CD4-positive, alpha-beta T cell treated with Interleukin-2 at 100 ng/mL for 4 hours (primary cell): ENCODE results near the gene LIN7A.

Source experiments
- DNase-seq: peaks from one replicate; pipeline ENCODE4 v3.0.0-alpha.2; 2020; ENCODE audit warnings: low spot score

Gene LIN7A

DNA sequence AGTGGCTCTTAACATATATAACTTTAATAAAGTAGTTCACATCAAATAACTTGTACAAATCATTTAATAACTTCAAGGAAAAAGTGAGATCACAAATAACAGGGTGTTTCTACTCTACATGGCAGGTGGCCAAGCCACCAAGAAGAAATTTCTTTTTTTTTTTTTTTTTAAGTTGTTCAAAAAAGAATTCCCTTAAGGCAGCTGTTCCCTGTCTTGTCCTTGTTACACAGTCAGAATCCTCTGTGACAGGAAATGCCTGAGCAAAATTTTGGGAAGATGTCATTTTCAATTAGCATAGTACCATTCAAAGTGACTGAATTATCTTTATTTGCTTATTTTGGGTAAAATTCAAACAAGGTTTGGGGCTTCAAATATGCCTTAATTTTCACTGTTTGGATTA is 79.4 kb downstream of the LIN7A start:
- DNase-seq = no peak

GRCh38 chr12:80857311-80857710 is 80.4 kb downstream of the LIN7A start:
- no peak for DNase-seq

- DNase-seq = no peak
These were observed 88.4 kb downstream of the LIN7A start for GRCh38 chr12:80849337-80849736.

GRCh38 chr12:80848858-80849257 is 88.9 kb downstream of the LIN7A start:
- no peak for DNase-seq

GRCh38 chr12:80847575-80847974 is 90.2 kb downstream of the LIN7A start:
- no peak for DNase-seq

DNA sequence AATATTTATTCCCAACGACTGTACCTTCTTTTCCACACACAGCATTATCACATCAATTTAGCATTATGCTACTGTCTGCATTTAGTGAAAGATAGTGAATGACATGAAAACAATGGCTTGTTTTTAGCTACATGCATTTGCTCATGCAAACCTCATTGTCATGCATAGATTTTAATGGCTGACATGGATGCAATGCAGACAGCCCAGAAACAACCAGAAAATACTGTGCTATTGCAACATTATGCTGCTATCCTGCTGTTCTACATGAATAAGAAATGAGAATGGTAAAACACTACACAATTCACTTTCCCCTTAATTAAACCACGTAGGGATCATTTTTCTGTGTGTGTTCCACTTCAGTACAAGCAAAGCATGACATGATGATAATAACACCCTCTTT is 90.8 kb downstream of the LIN7A start:
- DNase-seq = no peak

GRCh38 chr12:80845639-80846038 is 92.1 kb downstream of the LIN7A start:
- DNase-seq = no peak

DNA sequence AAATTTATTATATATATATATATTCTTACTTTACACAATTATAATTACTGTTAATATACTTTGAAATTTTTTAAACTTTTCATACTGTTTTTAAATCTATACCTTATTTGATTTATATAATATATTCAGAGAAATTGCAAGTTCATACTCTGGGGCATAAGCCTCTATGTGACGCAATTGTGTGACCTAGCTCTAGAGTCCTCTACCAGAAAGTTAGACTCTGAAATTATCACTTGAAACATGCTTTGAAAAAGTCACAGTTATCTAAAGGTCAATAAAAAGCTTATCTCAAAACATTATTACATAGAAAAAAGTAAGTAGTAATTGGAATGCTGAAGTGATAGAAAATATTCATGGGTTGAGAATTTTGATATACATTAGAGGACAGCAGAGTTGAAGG is 93.8 kb downstream of the LIN7A start:
- DNase-seq = no peak

DNA sequence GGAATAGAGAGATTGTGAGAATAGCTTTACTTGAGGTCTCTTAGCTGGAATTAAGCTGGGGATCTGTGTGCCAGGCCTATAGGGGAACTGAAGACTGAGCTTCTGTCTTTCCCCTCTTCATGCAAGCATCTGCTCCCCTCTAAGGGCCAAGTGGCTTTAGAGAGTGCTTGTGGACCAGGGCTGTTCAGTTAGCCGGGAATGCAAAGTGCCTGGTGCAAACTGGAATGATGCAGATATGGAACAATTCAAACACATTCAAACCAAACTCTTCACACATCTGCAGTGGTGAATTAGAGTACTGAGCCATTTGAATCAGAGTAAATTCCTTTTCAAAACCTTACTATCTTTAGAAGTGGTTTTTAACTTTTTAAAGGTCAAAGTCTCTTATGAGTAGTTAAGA is 99.0 kb downstream of the LIN7A start:
- no peak for DNase-seq

- no peak for DNase-seq
These were observed 99.6 kb downstream of the LIN7A start for GRCh38 chr12:80838024-80838658.

- DNase-seq = no peak
These were observed 100.3 kb downstream of the LIN7A start for GRCh38 chr12:80837342-80837978.

GRCh38 chr12:80834724-80835123 is 103.0 kb downstream of the LIN7A start:
- DNase-seq = no peak

DNA sequence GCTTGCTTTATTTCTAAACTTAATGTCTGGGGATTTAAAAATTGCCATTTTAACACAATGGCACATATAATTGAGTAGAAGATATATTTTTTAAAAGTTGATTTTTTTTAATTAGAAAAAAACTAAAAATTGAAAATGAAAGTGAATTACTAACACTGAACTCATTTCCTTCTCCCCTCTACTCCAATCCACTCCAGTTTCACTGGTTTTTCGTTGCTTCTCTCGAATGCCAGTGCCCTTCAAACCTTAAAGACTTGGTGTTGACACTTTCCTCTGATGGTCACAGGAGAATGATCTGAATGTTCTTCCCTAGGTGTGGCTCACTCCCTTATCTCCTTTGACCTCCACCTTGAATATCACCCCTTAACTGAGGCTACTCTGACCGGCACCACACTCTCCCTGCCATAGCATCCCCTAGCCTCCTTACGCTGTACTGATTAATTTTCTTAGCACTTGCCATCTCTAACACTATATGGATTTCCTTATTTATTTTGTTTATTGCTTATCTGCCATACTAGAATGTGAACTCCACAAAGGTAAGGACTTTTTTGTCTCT is 107.1 kb downstream of the LIN7A start:
- DNase-seq = no peak

DNA sequence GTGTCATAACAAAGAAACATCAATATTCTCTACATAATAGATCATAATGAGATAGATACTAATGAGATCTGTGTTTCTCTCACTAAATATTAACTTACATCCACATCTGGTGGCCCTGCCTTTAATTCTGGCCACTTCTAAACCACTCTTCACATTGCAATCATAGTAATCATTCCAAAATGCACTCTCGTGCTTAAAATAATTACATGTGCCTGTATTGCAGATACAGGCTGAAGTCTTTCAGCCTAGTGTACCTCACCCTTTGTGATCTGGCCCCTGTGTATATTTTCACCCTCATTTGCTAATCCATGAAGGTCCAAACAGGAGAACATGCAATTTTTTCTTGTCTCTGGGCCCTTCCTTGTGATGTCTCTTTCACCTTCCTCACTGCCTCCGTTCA is 108.0 kb downstream of the LIN7A start:
- DNase-seq = no peak

DNA sequence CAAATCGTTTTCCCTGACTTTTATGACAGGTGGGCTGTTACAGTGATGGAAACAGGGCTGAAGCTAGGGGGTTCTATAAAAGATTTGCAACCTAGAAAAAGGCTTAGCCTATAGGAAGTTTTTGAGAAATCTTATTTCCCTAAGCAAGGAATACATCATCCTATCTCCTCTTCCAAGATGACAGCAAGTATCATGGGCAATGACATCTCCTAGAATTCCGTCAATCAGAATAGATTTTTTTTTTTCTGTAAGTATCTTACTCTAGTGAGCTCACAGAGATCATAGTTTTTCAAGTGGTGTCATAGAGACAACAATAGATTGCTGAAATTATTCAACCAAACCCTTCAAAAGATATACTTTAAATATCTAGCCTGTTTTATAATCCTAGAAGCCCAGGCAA is 112.2 kb downstream of the LIN7A start:
- no peak for DNase-seq

DNA sequence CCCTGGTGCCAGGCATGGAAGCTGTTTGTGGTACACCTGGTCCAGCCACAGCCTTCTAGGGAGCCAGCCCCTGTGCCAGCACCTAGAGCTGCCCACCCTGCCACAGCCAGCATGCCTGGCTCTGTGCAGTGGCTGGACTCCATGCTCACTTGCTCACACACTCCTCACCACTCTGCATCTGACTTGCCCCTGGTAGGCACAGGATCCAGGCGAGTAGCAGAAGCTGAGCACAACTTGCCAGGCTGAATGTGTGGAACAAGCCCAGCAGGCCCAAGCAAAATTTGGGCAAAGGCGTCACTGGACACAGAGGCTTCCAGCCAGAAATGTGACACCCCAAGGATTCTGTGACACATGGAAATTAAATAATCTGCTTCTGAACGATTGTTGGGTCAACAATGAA is 114.3 kb downstream of the LIN7A start:
- no peak for DNase-seq

- DNase-seq = no peak
These were observed 116.2 kb downstream of the LIN7A start for GRCh38 chr12:80821513-80822000.

GRCh38 chr12:80818878-80819277 is 118.9 kb downstream of the LIN7A start:
- DNase-seq = no peak

GRCh38 chr12:80815351-80815750 is 122.4 kb downstream of the LIN7A start:
- no peak for DNase-seq

DNA sequence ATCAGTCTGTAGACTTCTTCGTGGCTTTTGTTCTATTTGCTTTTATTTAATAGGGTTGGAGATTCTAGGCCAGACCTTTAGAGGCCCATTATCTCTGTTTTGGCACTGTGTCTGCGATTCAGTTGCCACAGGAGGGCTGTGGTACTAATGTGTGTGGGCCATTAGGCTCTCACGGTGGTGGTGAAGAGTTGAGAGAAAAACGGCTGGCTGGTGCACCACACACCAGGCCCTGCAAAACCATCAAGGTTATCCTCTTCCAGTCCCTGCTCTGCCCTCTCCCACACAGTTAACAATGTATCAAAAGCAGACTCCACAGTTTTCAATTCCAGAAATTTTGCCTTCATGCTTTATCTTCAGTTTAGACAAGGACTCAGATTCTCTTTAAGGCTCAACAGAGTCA is 123.3 kb downstream of the LIN7A start:
- DNase-seq = no peak

DNA sequence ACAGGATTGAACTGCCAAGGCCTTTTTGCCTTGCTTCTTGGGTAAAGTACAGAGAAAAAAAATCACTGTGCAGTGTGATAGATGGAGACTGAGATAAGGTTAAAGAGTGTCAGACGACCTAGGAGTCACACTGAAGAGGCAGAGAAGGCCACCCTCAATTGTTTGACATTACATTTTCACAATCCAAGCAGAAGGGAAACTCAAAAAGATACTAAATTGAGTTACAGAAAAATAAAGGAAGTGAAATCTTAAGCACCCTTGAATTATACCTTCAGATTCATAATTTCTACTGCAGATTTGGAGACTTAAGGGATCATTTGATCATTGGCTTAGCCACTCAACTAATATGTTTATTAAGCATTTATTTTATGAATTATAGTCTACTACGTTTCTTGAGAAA is 123.9 kb downstream of the LIN7A start:
- no peak for DNase-seq

- no peak for DNase-seq
These were observed 125.6 kb downstream of the LIN7A start for GRCh38 chr12:80811957-80812708.

DNA sequence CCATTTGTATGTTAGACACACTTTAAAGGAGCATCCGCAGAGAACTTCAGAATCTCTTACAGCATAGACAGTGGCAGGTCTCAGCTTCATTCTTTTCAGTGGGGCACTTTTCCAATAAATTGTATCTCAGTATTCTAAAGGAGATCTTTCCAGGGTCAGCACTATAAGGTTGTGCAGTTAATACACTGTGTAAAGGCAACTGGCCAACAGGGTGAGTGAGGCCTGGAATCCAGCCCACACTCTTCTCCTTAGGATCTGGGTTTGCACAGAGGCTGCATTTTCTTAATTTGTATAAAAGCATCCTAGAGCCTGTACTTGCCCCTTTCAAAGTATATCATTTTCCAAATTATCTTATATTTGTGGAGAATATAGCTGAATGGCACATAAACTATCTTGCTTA is 126.9 kb downstream of the LIN7A start:
- no peak for DNase-seq
